Transverse colon (tissue), 4 donors: ENCODE results near the gene RBM27. TPM values are rescaled to one million over a fixed set of nuclear protein-coding genes. Genes with fewer than 3 reads are reported as not detected.
A peak's percentile ranks its signal among the peaks of the same experiment; 100 is the strongest.

Experiments
- DNase-seq: peaks from one replicate; pipeline ENCODE4 v3.0.0-alpha.2; 2019
- H3K27ac ChIP-seq, 4 donors: fragments of 200-600 bp; sonication (generic); 2 replicates each; pipeline ENCODE4 v1.5.1; 2016 to 2018; ENCODE audit warnings: inconsistent platforms in 4 of 4
- H3K27me3 ChIP-seq: fragments of 200-600 bp; sonication (generic); 2 replicates; pipeline ENCODE4 v1.5.1; 2017; ENCODE audit warnings: inconsistent platforms
- H3K36me3 ChIP-seq, 4 donors: fragments of 200-600 bp; sonication (generic); 2 replicates each; pipeline ENCODE4 v1.5.1; 2017 to 2019; ENCODE audit warnings: inconsistent platforms in 4 of 4
- H3K4me1 ChIP-seq, 4 donors: fragments of 200-600 bp; sonication (generic); 2 replicates each; pipeline ENCODE4 v1.5.1; 2017 to 2020; ENCODE audit warnings: inconsistent platforms in 4 of 4
- H3K4me3 ChIP-seq, 4 donors: fragments of 200-600 bp; sonication (generic); 1 replicate in 1 of 4; 2 replicates in 3 of 4; pipeline versions ENCODE4 v1.5.1 to v1.6.1; 2017 to 2019; ENCODE audit warnings: inconsistent platforms in 4 of 4
- H3K9me3 ChIP-seq, 2 donors: fragments of 200-600 bp; sonication (generic); 2 replicates each; pipeline ENCODE4 v1.5.1; 2017 to 2019; ENCODE audit warnings: inconsistent platforms in 2 of 2
- EP300 ChIP-seq: sonication (generic); formaldehyde crosslinking; IDR thresholded peaks from one replicate; pipeline ENCODE4 v1.6.1; 2017; ENCODE audit warnings: antibody characterized with exemption, low read depth
- POLR2A ChIP-seq: fragments of 450-650 bp; IDR thresholded peaks from one replicate; pipeline ENCODE4 v1.6.1; 2016; ENCODE audit warnings: antibody characterized with exemption, mild to moderate bottlenecking, moderate library complexity
- POLR2AphosphoS5 ChIP-seq, 3 donors: sonication (generic); formaldehyde crosslinking; IDR thresholded peaks; one replicate each; pipeline ENCODE4 v1.6.1; 2016; ENCODE audit warnings: antibody characterized with exemption in 3 of 3
- WGBS, 2 donors: methylation state at CpG; one replicate each; pipeline ENCODE4 v1.1.5; 2018; ENCODE audit warnings: low coverage in 1 of 2; 5-methylcytosine and 5-hydroxymethylcytosine counted together
- in situ Hi-C, 4 donors: fragments of 200-750 bp; cut with MboI; loops; one replicate each; pipeline versions ENCODE4 v1.15.0 to v1.15.1; 2017; ENCODE audit warnings: low sequenced_read_pairs in 3 of 4, low pct_ligation_motif_present in 1 of 4, low pct_unique_long_range_greater_than_20kb in 1 of 4
- intact Hi-C: fragments of 100-400 bp; cut with DNase I; formaldehyde crosslinking; loops from one replicate; pipeline ENCODE4 v1.15.1; 2023; ENCODE audit warnings: low total_unique reads
- total RNA-seq, 4 donors: library from RNA; depleted of rRNA; stranded (reverse); fragments of >200 nt; gene quantifications; one replicate each; pipeline ENCODE4 v1.1.0, GENCODE V29; 2016
- TF ChIP-seq, protein P1 (sequence below), 5 experiments: fragments of 200-600 bp in 3 of 5; fragments of 450-650 bp in 2 of 5; sonication (generic) in 3 of 5; IDR thresholded peaks; 1 replicate in 2 of 5; 2 replicates in 3 of 5; pipeline ENCODE4 v1.5.1; 2016 to 2017; ENCODE audit warnings: antibody characterized with exemption in 5 of 5, inconsistent platforms in 3 of 5, mild to moderate bottlenecking in 2 of 5, moderate library complexity in 1 of 5

RBM27 gene, protein sequence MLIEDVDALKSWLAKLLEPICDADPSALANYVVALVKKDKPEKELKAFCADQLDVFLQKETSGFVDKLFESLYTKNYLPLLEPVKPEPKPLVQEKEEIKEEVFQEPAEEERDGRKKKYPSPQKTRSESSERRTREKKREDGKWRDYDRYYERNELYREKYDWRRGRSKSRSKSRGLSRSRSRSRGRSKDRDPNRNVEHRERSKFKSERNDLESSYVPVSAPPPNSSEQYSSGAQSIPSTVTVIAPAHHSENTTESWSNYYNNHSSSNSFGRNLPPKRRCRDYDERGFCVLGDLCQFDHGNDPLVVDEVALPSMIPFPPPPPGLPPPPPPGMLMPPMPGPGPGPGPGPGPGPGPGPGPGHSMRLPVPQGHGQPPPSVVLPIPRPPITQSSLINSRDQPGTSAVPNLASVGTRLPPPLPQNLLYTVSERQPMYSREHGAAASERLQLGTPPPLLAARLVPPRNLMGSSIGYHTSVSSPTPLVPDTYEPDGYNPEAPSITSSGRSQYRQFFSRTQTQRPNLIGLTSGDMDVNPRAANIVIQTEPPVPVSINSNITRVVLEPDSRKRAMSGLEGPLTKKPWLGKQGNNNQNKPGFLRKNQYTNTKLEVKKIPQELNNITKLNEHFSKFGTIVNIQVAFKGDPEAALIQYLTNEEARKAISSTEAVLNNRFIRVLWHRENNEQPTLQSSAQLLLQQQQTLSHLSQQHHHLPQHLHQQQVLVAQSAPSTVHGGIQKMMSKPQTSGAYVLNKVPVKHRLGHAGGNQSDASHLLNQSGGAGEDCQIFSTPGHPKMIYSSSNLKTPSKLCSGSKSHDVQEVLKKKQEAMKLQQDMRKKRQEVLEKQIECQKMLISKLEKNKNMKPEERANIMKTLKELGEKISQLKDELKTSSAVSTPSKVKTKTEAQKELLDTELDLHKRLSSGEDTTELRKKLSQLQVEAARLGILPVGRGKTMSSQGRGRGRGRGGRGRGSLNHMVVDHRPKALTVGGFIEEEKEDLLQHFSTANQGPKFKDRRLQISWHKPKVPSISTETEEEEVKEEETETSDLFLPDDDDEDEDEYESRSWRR
- total RNA-seq, result 10 to 100 TPM in 3 of 4 donors, 1 to 10 TPM in 1; 6.0 to 21.6 (median 14.9) TPM

DNA sequence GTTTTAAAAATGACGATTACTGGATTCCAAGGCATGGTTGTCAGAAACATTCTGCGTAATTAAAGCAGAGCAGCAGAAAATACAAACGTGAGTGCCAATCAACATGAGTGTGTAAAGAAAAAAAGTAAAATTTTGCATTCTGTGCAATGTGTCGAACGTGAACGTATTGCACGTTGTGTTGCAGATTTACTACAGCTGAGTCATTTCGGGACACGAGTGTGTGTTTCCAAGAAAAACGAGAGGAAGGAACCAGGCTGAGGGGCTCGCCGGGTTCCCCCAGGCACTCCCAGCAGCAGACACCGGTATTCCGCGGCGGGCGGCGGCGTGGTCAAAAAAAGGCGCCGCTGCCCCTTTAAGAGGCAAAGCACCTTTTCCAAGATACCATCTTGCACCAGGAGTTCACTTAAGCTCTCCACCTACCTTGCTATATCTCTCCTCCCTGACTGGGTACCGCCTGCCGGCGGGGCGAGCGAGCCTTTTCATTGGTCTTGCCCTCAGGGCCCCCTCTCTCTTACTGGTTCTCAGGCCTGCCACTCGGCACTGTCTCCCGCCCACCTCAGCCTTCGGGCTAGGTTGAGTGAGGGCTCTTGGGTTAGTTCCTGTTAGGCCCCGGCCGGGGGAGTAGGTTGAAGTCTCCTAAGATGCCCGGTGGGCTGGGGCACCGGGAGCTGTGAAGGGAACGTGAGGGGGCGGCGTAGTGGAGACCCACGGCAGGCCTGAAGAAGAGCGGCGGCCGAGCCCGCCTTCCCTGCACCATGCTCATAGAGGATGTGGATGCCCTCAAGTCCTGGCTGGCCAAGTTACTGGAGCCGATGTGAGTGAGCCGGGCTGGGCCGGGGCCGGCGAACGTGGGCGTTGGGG, at the start of gene RBM27:
RBM27 (plus strand) TSS at position 595 of the 861 bp plus-strand sequence; CDS start at position 756, 161 bp downstream.
- peak; percentile 78 for TF ChIP-seq POLR2A
- peak; percentile 78 to 86 (median 83) for TF ChIP-seq POLR2AphosphoS5 (IDR thresholded peaks at IDR 0.05)
- TF ChIP-seq, protein P1, sequence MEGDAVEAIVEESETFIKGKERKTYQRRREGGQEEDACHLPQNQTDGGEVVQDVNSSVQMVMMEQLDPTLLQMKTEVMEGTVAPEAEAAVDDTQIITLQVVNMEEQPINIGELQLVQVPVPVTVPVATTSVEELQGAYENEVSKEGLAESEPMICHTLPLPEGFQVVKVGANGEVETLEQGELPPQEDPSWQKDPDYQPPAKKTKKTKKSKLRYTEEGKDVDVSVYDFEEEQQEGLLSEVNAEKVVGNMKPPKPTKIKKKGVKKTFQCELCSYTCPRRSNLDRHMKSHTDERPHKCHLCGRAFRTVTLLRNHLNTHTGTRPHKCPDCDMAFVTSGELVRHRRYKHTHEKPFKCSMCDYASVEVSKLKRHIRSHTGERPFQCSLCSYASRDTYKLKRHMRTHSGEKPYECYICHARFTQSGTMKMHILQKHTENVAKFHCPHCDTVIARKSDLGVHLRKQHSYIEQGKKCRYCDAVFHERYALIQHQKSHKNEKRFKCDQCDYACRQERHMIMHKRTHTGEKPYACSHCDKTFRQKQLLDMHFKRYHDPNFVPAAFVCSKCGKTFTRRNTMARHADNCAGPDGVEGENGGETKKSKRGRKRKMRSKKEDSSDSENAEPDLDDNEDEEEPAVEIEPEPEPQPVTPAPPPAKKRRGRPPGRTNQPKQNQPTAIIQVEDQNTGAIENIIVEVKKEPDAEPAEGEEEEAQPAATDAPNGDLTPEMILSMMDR (IDR thresholded peaks at IDR 0.05), result no peak
- TF ChIP-seq EP300, result no peak
- H3K4me1 ChIP-seq, result peaks cover 7 to 36% (median 22%) of the 10 kb centered on the region in 4 donors
- intact Hi-C loops (no loop called here), in situ Hi-C loops (no loop called here)
- H3K36me3 ChIP-seq, result no peaks in the 10 kb centered on the region
- H3K4me3 ChIP-seq, result peak within 1 kb of the TSS; percentile 85 to 96 (median 90)
- 0 to 1% methylated on average over 15 to 45 of the region's 48 CpGs for WGBS, 2 donors
- H3K27me3 ChIP-seq, result no peaks in the 10 kb centered on the region
- peak within 1 kb of the TSS; percentile 88 to 93 (median 88) for H3K27ac ChIP-seq
- peak; percentile 97 for DNase-seq
- no peaks in the 10 kb centered on the region for H3K9me3 ChIP-seq

DNA sequence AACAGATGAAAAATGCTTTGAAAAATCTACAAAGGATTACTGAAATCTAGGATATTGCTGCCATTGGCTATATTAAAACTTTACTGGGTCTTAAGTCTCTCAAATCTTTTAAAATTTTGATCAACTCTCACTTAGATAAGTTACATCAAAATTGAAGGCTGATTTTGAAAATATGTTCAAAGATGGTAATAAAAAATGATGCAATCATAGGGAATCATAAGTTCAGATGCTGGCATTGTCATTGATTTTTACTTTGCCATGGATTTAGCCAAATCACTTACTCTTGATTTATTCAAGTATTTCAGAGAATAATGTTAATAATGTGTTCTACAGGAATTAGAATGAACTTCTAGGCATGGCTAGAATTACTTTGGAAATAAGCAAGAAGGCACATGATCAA, 45.1 kb upstream of the RBM27 start:
- intact Hi-C loops, result no loop called here
- Histone ChIP-seq H3K4me1 (no peaks in the 10 kb centered on the region), H3K27me3 (no peaks in the 10 kb centered on the region), H3K4me3 (no peak overlapping the region), H3K36me3 (peaks cover 0 to 87% (median 36%) of the 10 kb centered on the region in 4 donors), H3K27ac (no peak overlapping the region), H3K9me3 (no peaks in the 10 kb centered on the region)
- TF ChIP-seq EP300 (no peak), POLR2A (no peak), POLR2AphosphoS5 (IDR thresholded peaks at IDR 0.05) (no peak)
- TF ChIP-seq, protein P1 (IDR thresholded peaks at IDR 0.05), result no peak
- in situ Hi-C loops, result no loop called here
- DNase-seq, result no peak

DNA sequence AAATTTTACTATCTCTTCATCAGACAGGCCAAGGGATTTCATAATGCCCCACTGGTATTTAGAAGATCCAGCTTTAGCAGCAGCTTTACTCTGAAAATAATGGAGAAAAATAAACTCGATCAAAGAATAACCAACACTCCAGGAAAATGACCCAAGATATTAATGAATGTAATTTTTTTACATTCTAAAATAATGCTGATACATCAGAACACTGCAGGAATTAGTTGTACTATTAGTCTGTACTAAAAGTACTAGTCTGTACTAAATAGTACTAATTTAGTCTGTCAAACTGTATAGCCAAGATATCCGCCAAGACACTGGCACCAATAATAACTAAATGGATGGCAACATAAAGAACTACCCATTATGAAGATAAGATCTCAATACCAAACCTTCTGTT, 39.0 kb upstream of the RBM27 start:
- Histone ChIP-seq H3K9me3 (no peaks in the 10 kb centered on the region), H3K4me1 (no peaks in the 10 kb centered on the region), H3K36me3 (peaks cover 0 to 94% (median 43%) of the 10 kb centered on the region in 4 donors), H3K4me3 (no peak overlapping the region), H3K27ac (no peak overlapping the region), H3K27me3 (no peaks in the 10 kb centered on the region)
- 100% methylated on average over 2 of the region's 2 CpGs for WGBS, 2 donors
- intact Hi-C loops, result no loop called here
- no peak for DNase-seq
- in situ Hi-C loops, result no loop called here
- TF ChIP-seq EP300 (no peak), POLR2A (no peak), POLR2AphosphoS5 (IDR thresholded peaks at IDR 0.05) (no peak)
- TF ChIP-seq, protein P1 (IDR thresholded peaks at IDR 0.05), result no peak
